WTC11 (cell line): Measurements from ENCODE around the gene GPR3. TPM values are rescaled to one million over a fixed set of nuclear protein-coding genes. Genes with fewer than 3 reads are reported as not detected.

Source experiments
- ATAC-seq: fragments of 200-7000 bp; cut with Tn5 transposase; 2 replicates; pipeline ENCODE4 v1.10.0; 2021; ENCODE audit warnings: mild to moderate bottlenecking, moderate library complexity
- CTCF ChIA-PET: fragments of 300-600 bp; sonication (Branson Sonifier 250); formaldehyde crosslinking; loops from one replicate; lab custom pipeline; 2021; ENCODE audit warnings: antibody characterized with exemption; lab: Charles Lee
- POLR2A ChIA-PET: fragments of 350-600 bp; sonication (Branson Sonifier 250); formaldehyde crosslinking; loops from one replicate; lab custom pipeline; 2021; ENCODE audit warnings: antibody characterized with exemption; lab: Charles Lee
- DNase-seq: peaks from one replicate; pipeline ENCODE4 v3.0.0; 2021; ENCODE audit warnings: low spot score
- H3K27ac Mint-ChIP-seq: 2 replicates; pipeline ENCODE4 v1.8.0; 2021; ENCODE audit warnings: mixed read lengths
- H3K27me3 Mint-ChIP-seq: 2 replicates; pipeline ENCODE4 v1.8.0; 2021; ENCODE audit warnings: low read depth, mild to moderate bottlenecking, moderate library complexity, mixed read lengths
- H3K36me3 Mint-ChIP-seq: 2 replicates; pipeline ENCODE4 v1.8.0; 2021; ENCODE audit warnings: mixed read lengths
- H3K4me1 Mint-ChIP-seq: 2 replicates; pipeline ENCODE4 v1.8.0; 2022; ENCODE audit warnings: mixed read lengths
- H3K4me3 Mint-ChIP-seq: 2 replicates; pipeline ENCODE4 v1.8.0; 2021; ENCODE audit warnings: mild to moderate bottlenecking, moderate library complexity, mixed read lengths
- H3K9me3 Mint-ChIP-seq: 2 replicates; pipeline ENCODE4 v1.8.0; 2021; ENCODE audit warnings: mixed read lengths
- ARID4B ChIP-seq: sonication (generic); formaldehyde crosslinking; IDR thresholded peaks from 2 replicates; pipeline ENCODE4 v1.8.0; 2023; ENCODE audit warnings: missing genetic modification reagents, mild to moderate bottlenecking, borderline replicate concordance
- CREM ChIP-seq: sonication (generic); formaldehyde crosslinking; IDR thresholded peaks from 2 replicates; pipeline ENCODE4 v1.8.1; 2022; ENCODE audit warnings: mild to moderate bottlenecking, missing genetic modification reagents, moderate library complexity
- ETV6 ChIP-seq: sonication (generic); formaldehyde crosslinking; IDR thresholded peaks from 2 replicates; pipeline ENCODE4 v1.8.1; 2022; ENCODE audit warnings: mild to moderate bottlenecking, missing genetic modification reagents
- HMGXB4 ChIP-seq: sonication (generic); formaldehyde crosslinking; IDR thresholded peaks from 2 replicates; pipeline ENCODE4 v1.8.1; 2023; ENCODE audit warnings: mild to moderate bottlenecking, moderate library complexity, missing genetic modification reagents
- NR1H2 ChIP-seq: sonication (generic); formaldehyde crosslinking; IDR thresholded peaks from 2 replicates; pipeline ENCODE4 v1.9.0; 2021; ENCODE audit warnings: mild to moderate bottlenecking, moderate library complexity, missing genetic modification reagents
- PRDM15 ChIP-seq: sonication (generic); formaldehyde crosslinking; IDR thresholded peaks from 2 replicates; pipeline ENCODE4 v1.8.0; 2022; ENCODE audit warnings: missing genetic modification reagents
- PRRX2 ChIP-seq: fragments of 250-450 bp; sonication (Bioruptor Pico); IDR thresholded peaks from 2 replicates; pipeline ENCODE4 v1.8.0; 2021; ENCODE audit warnings: mild to moderate bottlenecking
- SP1 ChIP-seq: sonication (generic); formaldehyde crosslinking; conservative IDR thresholded peaks from 2 replicates; pipeline ENCODE4 v1.8.1; 2022; ENCODE audit warnings: missing genetic modification reagents
- TCF7 ChIP-seq: sonication (generic); formaldehyde crosslinking; IDR thresholded peaks from 2 replicates; pipeline ENCODE4 v1.8.0; 2022; ENCODE audit warnings: mild to moderate bottlenecking, low read depth, missing genetic modification reagents, moderate library complexity
- TP53 ChIP-seq: sonication (generic); formaldehyde crosslinking; IDR thresholded peaks from 2 replicates; pipeline ENCODE4 v1.8.1; 2023; ENCODE audit warnings: mild to moderate bottlenecking, missing genetic modification reagents
- USF1 ChIP-seq: sonication (generic); formaldehyde crosslinking; IDR thresholded peaks from 2 replicates; pipeline ENCODE4 v1.8.0; 2022; ENCODE audit warnings: mild to moderate bottlenecking, missing genetic modification reagents
- USF2 ChIP-seq: sonication (generic); formaldehyde crosslinking; IDR thresholded peaks from 2 replicates; pipeline ENCODE4 v1.8.1; 2023; ENCODE audit warnings: mild to moderate bottlenecking, missing genetic modification reagents, moderate library complexity
- ZBTB43 ChIP-seq: sonication (generic); formaldehyde crosslinking; IDR thresholded peaks from 2 replicates; pipeline ENCODE4 v1.8.1; 2023; ENCODE audit warnings: mild to moderate bottlenecking, missing genetic modification reagents
- ZMAT4 ChIP-seq: fragments of 250-450 bp; sonication (Bioruptor Pico); IDR thresholded peaks from 2 replicates; pipeline ENCODE4 v1.9.0; 2021; ENCODE audit warnings: mild to moderate bottlenecking
- ZNF219 ChIP-seq: sonication (generic); formaldehyde crosslinking; IDR thresholded peaks from 2 replicates; pipeline ENCODE4 v1.8.0; 2023; ENCODE audit warnings: missing genetic modification reagents, mild to moderate bottlenecking, borderline replicate concordance
- total RNA-seq: library from RNA; stranded (reverse); gene quantifications from 3 replicates; pipeline ENCODE4 v1.2.3, GENCODE V29; 2021

GPR3 gene
- total RNA-seq, 1 experiment from 2014 or later: 12.4 TPM

GRCh38 chr1:27353166-27353565, 39.3 kb upstream of the GPR3 start (continued):
- TF ChIP-seq HMGXB4: no peak
- no peak for TF ChIP-seq CREM (CRISPR knock-in tag)
- no peak for TF ChIP-seq NR1H2 (CRISPR knock-in tag)
- no peak for TF ChIP-seq SP1 (CRISPR knock-in tag)

GRCh38 chr1:27353629-27354028, 38.8 kb upstream of the GPR3 start:
- Mint-ChIP-seq H3K4me3 (no peak overlapping the region), H3K9me3 (no peaks in the 10 kb centered on the region), H3K36me3 (no peaks in the 10 kb centered on the region), H3K4me1 (peaks cover 22% of the 10 kb centered on the region), H3K27me3 (peaks cover 24% of the 10 kb centered on the region), H3K27ac (no peak overlapping the region)
- POLR2A ChIA-PET: interaction anchor here (0.7 kb wide), 1 partner anchor 239 kb away, joined by 6 read pairs; no protein-coding TSS in a partner anchor
- no peak for ATAC-seq
- TF ChIP-seq TCF7 (no peak), ZNF219 (CRISPR knock-in tag) (no peak)
- CTCF ChIA-PET: interaction anchor here (1.0 to 11.0 kb wide), 3 partner anchors 15 to 55 kb away, joined by 4 to 258 read pairs (median 100); partner anchors contain the start of gene MAP3K6
- DNase-seq: no peak

GRCh38 chr1:27355683-27356082, 36.7 kb upstream of the GPR3 start:
- CTCF ChIA-PET: interaction anchor here (0.6 to 11.0 kb wide), 8 partner anchors 13 to 201 kb away, joined by 3 to 258 read pairs (median 18); partner anchors contain the start of genes MAP3K6 and SYTL1
- no peak for TF ChIP-seq ZBTB43 (CRISPR knock-in tag)
- TF ChIP-seq ETV6: no peak
- no peak for TF ChIP-seq USF2 (CRISPR knock-in tag)
- POLR2A ChIA-PET: no interaction called here
- peaks cover 25% of the 10 kb centered on the region for H3K4me1 Mint-ChIP-seq
- ATAC-seq (no peak), DNase-seq (no peak)
- no peaks in the 10 kb centered on the region for H3K36me3 Mint-ChIP-seq
- no peak overlapping the region for H3K4me3 Mint-ChIP-seq
- H3K9me3 Mint-ChIP-seq: no peaks in the 10 kb centered on the region
- peaks cover 32% of the 10 kb centered on the region for H3K27me3 Mint-ChIP-seq
- no peak overlapping the region for H3K27ac Mint-ChIP-seq

- POLR2A ChIA-PET: no interaction called here
- TF ChIP-seq PRDM15 (CRISPR knock-in tag): peak; percentile 83
- TF ChIP-seq PRRX2: no peak
- TF ChIP-seq ARID4B (CRISPR knock-in tag): no peak
- TF ChIP-seq TP53 (CRISPR knock-in tag): no peak
- no peak for TF ChIP-seq ZMAT4 (CRISPR knock-in tag)
- TF ChIP-seq USF1 (CRISPR knock-in tag): no peak
- TF ChIP-seq ZNF219 (CRISPR knock-in tag): no peak
- ATAC-seq: no peak
- Mint-ChIP-seq H3K36me3 (no peaks in the 10 kb centered on the region), H3K9me3 (no peaks in the 10 kb centered on the region), H3K27ac (no peak overlapping the region), H3K4me3 (no peak overlapping the region), H3K27me3 (peaks cover 37% of the 10 kb centered on the region), H3K4me1 (peaks cover 25% of the 10 kb centered on the region)
- no peak for DNase-seq
- CTCF ChIA-PET: interaction anchor here (0.6 to 11.0 kb wide), 16 partner anchors 10 to 402 kb away, joined by 3 to 258 read pairs (median 24); partner anchors contain the start of genes CD164L2, GPR3, MAP3K6 and SYTL1
These were observed 36.2 kb upstream of the GPR3 start for GRCh38 chr1:27356277-27356618.
